ENCODE results near the gene FBXW9. TPM values are rescaled to one million over a fixed set of nuclear protein-coding genes. Genes with fewer than 3 reads are reported as not detected.

Gene FBXW9
- total and polyA plus RNA-seq, 2 of the 8 experiments (the other 6 are each of a cell fraction or from before 2014, with no cell fraction given): 10.8 to 30.1 TPM

DNA sequence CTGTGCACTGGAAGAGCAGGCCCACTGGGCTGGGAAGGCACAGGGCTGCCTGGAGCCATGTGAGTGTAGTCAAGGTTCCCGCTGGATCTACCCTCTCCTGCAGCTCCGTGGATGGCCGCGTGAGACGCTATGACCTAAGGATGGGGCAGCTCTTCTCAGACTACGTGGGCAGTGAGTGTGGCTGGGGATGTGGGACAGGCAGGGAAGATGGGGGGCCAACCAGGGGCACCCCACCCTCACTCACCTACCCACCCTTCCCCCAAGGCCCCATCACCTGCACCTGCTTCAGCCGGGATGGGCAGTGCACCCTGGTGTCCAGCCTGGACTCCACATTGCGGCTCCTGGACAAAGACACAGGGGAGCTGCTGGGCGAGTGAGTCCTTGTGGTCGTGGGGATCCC lies 23.7 kb downstream of the FBXW9 start (continued):
- 0 out of 4 replicates have a peak, but pooled peaks of 1 of the 2 experiments have one; percentile 5 for TF ChIP-seq RAD21 (IDR thresholded peaks at IDR 0.05 in 1 of 2, conservative IDR thresholded peaks at IDR 0.05 in 1 of 2; ENCODE audit: low read depth in 2 of 2, low read length in 2 of 2)

All from H1 (cell line).